ENCODE data around the gene ADAMTSL1. TPM values are rescaled to one million over a fixed set of nuclear protein-coding genes. Genes with fewer than 3 reads are reported as not detected.

The ADAMTSL1 gene
- total and polyA plus RNA-seq, 2 of the 13 experiments (the other 11 are each of a cell fraction or from before 2014, with no cell fraction given): not detected

- FAIRE-seq: no peak
Measured at GRCh38 chr9:18569941-18570630, 96.1 kb downstream of the ADAMTSL1 start.

GRCh38 chr9:18573021-18573556, 99.1 kb downstream of the ADAMTSL1 start:
- Histone ChIP-seq H3K79me2 (ENCODE audit: insufficient read depth, low read length) (no peaks in the 10 kb centered on the region), H3K27ac (ENCODE audit: extremely low read length, insufficient read depth, low read length) (no peak overlapping the region), H3K4me1 (ENCODE audit: insufficient read depth, low read length) (no peaks in the 10 kb centered on the region), H3K9me3 (ENCODE audit: low read length) (no peaks in the 10 kb centered on the region), H4K20me1 (ENCODE audit: insufficient read depth, low read length) (no peaks in the 10 kb centered on the region), H3K4me2 (ENCODE audit: low read depth, low read length) (no peak overlapping the region), H3K36me3 (replicated peaks in 1 of 2; ENCODE audit: control insufficient read depth in 1 of 2, insufficient read depth in 2 of 2, low read length in 2 of 2) (no peaks in the 10 kb centered on the region), H3K9ac (ENCODE audit: insufficient read depth, low read depth, low read length) (no peak overlapping the region), H3K4me3 (replicated peaks in 1 of 3; ENCODE audit: insufficient read depth in 1 of 3, low read depth in 2 of 3, low read length in 3 of 3) (no peak overlapping the region), H3K27me3 (ENCODE audit: control insufficient read depth in 1 of 2, insufficient read depth in 2 of 2, low read length in 2 of 2) (no peaks in the 10 kb centered on the region), H2AFZ (ENCODE audit: low read length) (no peak overlapping the region)
- POLR2A ChIA-PET: no interaction called here
- WGBS (ENCODE audit: low lambda C conversion rate): 0% methylated on average over 1 of the region's 1 CpG
- BruUV-seq (replicated peaks): no TSS peak
- DNase-seq (ENCODE audit: low spot score) (no peak), FAIRE-seq (no peak), ATAC-seq (no peak)
- no peak for TF ChIP-seq SIX4 (CRISPR knock-in tag; IDR thresholded peaks at IDR 0.05)
- TF ChIP-seq CEBPG (CRISPR knock-in tag; IDR thresholded peaks at IDR 0.05): no peak
- TF ChIP-seq ZNF367 (CRISPR knock-in tag; IDR thresholded peaks at IDR 0.05; ENCODE audit: borderline replicate concordance): no peak
- intact Hi-C loops (cut with micrococcal nuclease; ENCODE audit: unreplicated experiment) (no loop called here), in situ Hi-C loops (cut with HindIII; ENCODE audit: extremely low pct_ligation_motif_present, low pct_unique_long_range_greater_than_20kb) (no loop called here)
- CTCF ChIA-PET (ENCODE audit: low intra/inter-chr PET ratio, low total read pairs): no interaction called here

More at GRCh38 chr9:18569941-18570630, 96.1 kb downstream of the ADAMTSL1 start:
- Histone ChIP-seq H3K27ac (ENCODE audit: extremely low read length, insufficient read depth, low read length) (no peak overlapping the region), H3K79me2 (ENCODE audit: insufficient read depth, low read length) (no peaks in the 10 kb centered on the region), H3K4me3 (replicated peaks in 1 of 3; ENCODE audit: insufficient read depth in 1 of 3, low read depth in 2 of 3, low read length in 3 of 3) (no peak overlapping the region), H3K9ac (ENCODE audit: insufficient read depth, low read depth, low read length) (no peak overlapping the region), H2AFZ (ENCODE audit: low read length) (no peak overlapping the region), H3K9me3 (ENCODE audit: low read length) (no peaks in the 10 kb centered on the region), H4K20me1 (ENCODE audit: insufficient read depth, low read length) (no peaks in the 10 kb centered on the region), H3K27me3 (ENCODE audit: control insufficient read depth in 1 of 2, insufficient read depth in 2 of 2, low read length in 2 of 2) (no peaks in the 10 kb centered on the region), H3K36me3 (replicated peaks in 1 of 2; ENCODE audit: control insufficient read depth in 1 of 2, insufficient read depth in 2 of 2, low read length in 2 of 2) (no peaks in the 10 kb centered on the region), H3K4me2 (ENCODE audit: low read depth, low read length) (no peak overlapping the region), H3K4me1 (ENCODE audit: insufficient read depth, low read length) (no peaks in the 10 kb centered on the region)
- ChIA-PET POLR2A (no interaction called here), CTCF (ENCODE audit: low intra/inter-chr PET ratio, low total read pairs) (no interaction called here)
- in situ Hi-C loops (cut with HindIII; ENCODE audit: extremely low pct_ligation_motif_present, low pct_unique_long_range_greater_than_20kb) (no loop called here), intact Hi-C loops (cut with micrococcal nuclease; ENCODE audit: unreplicated experiment) (no loop called here)
- ATAC-seq: no peak
- WGBS (ENCODE audit: low lambda C conversion rate): 0% methylated on average over 3 of the region's 3 CpGs
- BruUV-seq (replicated peaks): no TSS peak
- DNase-seq (ENCODE audit: low spot score): no peak
- TF ChIP-seq RCOR2 (CRISPR knock-in tag; IDR thresholded peaks at IDR 0.05): no peak
- no peak for TF ChIP-seq ZNF350 (CRISPR knock-in tag; IDR thresholded peaks at IDR 0.05; ENCODE audit: borderline replicate concordance, low read depth)
- no peak for TF ChIP-seq ZNF670 (CRISPR knock-in tag; IDR thresholded peaks at IDR 0.05; ENCODE audit: borderline replicate concordance)
- TF ChIP-seq ZNF768 (CRISPR knock-in tag; IDR thresholded peaks at IDR 0.05): no peak
- TF ChIP-seq FOXO4 (CRISPR knock-in tag; conservative IDR thresholded peaks at IDR 0.05): no peak

Data from HepG2 (cell line).